Measurements from ENCODE around the gene XPR1. TPM values are rescaled to one million over a fixed set of nuclear protein-coding genes. Genes with fewer than 3 reads are reported as not detected.
A peak's percentile ranks its signal among the peaks of the same experiment; 100 is the strongest.

Gene XPR1
- total RNA-seq, 3 donors from 2014 or later (not counting 1 experiment from before 2014, with no cell fraction given) = 14.8 to 18.2 (median 16.7) TPM

DNA sequence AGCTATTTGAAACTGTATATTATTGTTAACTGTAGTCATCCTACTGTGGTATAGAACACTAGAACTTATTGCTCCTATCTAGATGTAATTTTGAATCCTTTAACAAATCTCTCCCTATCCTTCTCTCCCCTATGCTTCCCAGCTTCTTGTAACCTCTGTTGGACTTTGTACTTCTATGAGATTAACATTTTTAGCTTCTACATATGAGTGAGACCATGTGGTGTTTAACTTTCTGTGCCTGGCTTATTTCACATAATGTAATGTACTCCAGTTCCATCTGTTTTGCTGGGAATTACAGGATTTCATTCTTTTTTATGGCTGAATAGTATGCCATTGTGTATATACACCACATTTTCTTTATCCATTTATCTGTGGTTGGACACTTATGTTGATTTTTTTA, 216.4 kb downstream of the XPR1 start:
- H3K36me3 Mint-ChIP-seq = no peaks in the 10 kb centered on the region
- H3K4me3 Mint-ChIP-seq = no peak overlapping the region

DNA sequence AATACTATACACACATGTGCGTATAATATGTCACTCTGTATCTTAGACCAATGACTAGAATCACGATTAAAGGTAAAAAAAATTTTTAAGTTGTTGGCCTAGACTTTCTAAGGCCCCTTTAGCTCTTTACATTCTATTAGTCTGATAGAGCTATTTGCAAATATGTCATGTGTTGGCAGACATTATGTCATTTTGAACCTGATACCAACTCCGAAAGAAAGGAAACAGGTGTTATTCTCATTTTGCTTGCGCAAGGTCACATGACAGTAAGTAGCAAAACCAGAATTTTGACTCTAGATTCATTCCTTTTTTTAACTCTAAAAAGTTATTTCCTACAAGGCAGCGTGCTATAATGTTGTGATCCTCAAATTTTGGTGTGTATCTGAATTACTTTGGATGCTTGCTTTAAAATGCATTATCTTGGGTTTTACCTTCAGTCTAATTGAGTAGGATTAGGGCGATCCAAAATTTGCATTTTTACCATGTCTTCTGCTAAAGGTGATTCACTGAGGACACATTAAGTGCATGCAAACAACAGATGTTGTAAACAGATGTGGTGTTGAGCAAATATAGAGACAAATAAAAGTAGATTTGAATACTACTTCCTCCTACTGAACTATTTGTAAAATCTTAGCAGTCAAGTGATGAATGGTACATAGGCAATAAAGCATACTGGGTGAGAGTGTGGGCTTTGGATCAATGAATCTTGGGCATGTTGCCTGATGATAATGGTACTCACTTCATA, 217.4 kb downstream of the XPR1 start:
- Histone ChIP-seq H3K9me3 (ENCODE audit: control insufficient read depth, insufficient read depth, low read length) (no peaks in the 10 kb centered on the region), H3K4me3 (ENCODE audit: low read length) (no peak overlapping the region), H3K4me1 (ENCODE audit: control insufficient read depth, insufficient read depth, low read length) (no peaks in the 10 kb centered on the region), H3K27ac (ENCODE audit: low read length) (no peak overlapping the region), H3K27me3 (ENCODE audit: control insufficient read depth, insufficient read depth, low read length) (no peaks in the 10 kb centered on the region), H3K36me3 (ENCODE audit: control insufficient read depth, insufficient read depth, low read length) (no peaks in the 10 kb centered on the region)
- ATAC-seq (peak in 1 of 3 donors; percentile 37), DNase-seq (no peak)
- TF ChIP-seq CTCF (IDR thresholded peaks at IDR 0.05) = no peak
- Mint-ChIP-seq H3K4me1 (peaks cover 27% of the 10 kb centered on the region in 2 donors), H3K4me3 (no peak overlapping the region), H3K27me3 (ENCODE audit: low read depth in 2 of 2) (no peaks in the 10 kb centered on the region), H3K36me3 (no peaks in the 10 kb centered on the region), H3K9me3 (no peaks in the 10 kb centered on the region), H3K27ac (no peak overlapping the region)
- WGBS (ENCODE audit: insufficient coverage) = 72% methylated on average over 4 of the region's 6 CpGs
- intact Hi-C loops (cut with micrococcal nuclease) = no loop called here

More for the DNA sequence above, 216.4 kb downstream of the XPR1 start:
- Mint-ChIP-seq H3K9me3 (no peaks in the 10 kb centered on the region), H3K27ac (no peak overlapping the region), H3K27me3 (ENCODE audit: low read depth in 2 of 2) (no peaks in the 10 kb centered on the region), H3K4me1 (peaks cover 17% of the 10 kb centered on the region in 2 donors)
- no peak overlapping the region for H3K4me3 ChIP-seq (ENCODE audit: low read length)
- no peaks in the 10 kb centered on the region for H3K4me1 ChIP-seq (ENCODE audit: control insufficient read depth, insufficient read depth, low read length)
- ATAC-seq (no peak), DNase-seq (no peak)
- H3K27me3 ChIP-seq (ENCODE audit: control insufficient read depth, insufficient read depth, low read length) = no peaks in the 10 kb centered on the region
- H3K36me3 ChIP-seq (ENCODE audit: control insufficient read depth, insufficient read depth, low read length) = no peaks in the 10 kb centered on the region
- intact Hi-C loops (cut with micrococcal nuclease) = no loop called here
- no peaks in the 10 kb centered on the region for H3K9me3 ChIP-seq (ENCODE audit: control insufficient read depth, insufficient read depth, low read length)
- no peak overlapping the region for H3K27ac ChIP-seq (ENCODE audit: low read length)
- TF ChIP-seq CTCF (IDR thresholded peaks at IDR 0.05) = no peak

DNA sequence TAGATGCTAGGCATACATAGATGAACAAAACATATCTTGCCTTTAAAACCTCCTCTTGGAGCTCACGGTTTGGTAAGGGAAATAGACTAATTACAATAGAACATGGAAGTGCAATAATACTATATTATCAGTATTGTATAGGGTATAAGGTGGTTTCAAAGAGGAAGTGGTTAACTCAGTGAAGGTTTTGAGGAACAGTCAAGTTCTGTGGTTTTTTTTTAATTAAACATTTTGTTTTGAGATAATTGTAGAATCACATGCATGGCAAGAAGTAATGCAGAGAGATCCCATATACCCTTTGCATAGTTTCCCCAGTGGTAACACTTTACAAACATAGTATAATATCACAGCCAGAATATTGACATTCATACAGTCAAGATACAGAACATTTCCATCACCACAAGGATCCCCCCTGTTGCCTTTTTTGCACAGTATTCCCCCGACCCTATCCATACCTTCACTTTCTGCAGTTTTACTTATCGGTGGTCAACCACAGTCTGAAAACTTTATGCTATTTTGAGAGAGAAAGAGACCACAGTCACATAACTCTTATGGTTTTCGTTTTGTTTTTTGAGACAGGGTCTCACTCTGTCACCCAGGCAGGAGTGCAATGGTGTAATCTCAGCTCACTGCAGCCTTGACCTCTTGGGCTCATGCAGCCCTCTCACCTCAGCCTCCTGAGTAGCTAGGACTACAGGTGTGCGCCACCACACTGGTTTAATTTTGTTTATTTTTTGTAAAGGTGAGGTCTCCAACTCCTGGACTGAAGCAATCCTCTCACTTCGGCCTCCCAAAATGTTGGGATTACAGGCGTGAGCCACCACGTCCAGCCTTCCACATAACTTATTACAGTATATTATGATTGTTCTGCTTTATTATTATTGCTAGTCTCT, 220.4 kb downstream of the XPR1 start:
- Mint-ChIP-seq H3K27me3 (ENCODE audit: low read depth in 2 of 2) (no peaks in the 10 kb centered on the region), H3K4me3 (no peak overlapping the region), H3K36me3 (no peaks in the 10 kb centered on the region), H3K27ac (no peak overlapping the region), H3K9me3 (no peaks in the 10 kb centered on the region), H3K4me1 (peaks cover 29 to 32% of the 10 kb centered on the region in 2 donors)
- Histone ChIP-seq H3K9me3 (ENCODE audit: control insufficient read depth, insufficient read depth, low read length) (no peaks in the 10 kb centered on the region), H3K27ac (ENCODE audit: low read length) (no peak overlapping the region), H3K4me3 (ENCODE audit: low read length) (no peak overlapping the region), H3K27me3 (ENCODE audit: control insufficient read depth, insufficient read depth, low read length) (no peaks in the 10 kb centered on the region), H3K36me3 (ENCODE audit: control insufficient read depth, insufficient read depth, low read length) (no peaks in the 10 kb centered on the region), H3K4me1 (ENCODE audit: control insufficient read depth, insufficient read depth, low read length) (no peaks in the 10 kb centered on the region)
- whole genome bisulfite sequencing (ENCODE audit: insufficient coverage) = 28% methylated on average over 4 of the region's 8 CpGs
- peak in 2 of 3 donors; percentile 5 to 36 for ATAC-seq
- no peak for DNase-seq
- intact Hi-C loops (cut with micrococcal nuclease) = no loop called here
- TF ChIP-seq CTCF (IDR thresholded peaks at IDR 0.05) = no peak

Measured in natural killer cell (primary cell).